ENCODE results near the gene PDE11A. TPM values are rescaled to one million over a fixed set of nuclear protein-coding genes. Genes with fewer than 3 reads are reported as not detected.

Gene PDE11A
- total RNA-seq, 1 donor from 2014 or later: not detected

- ATAC-seq: no peak
Observed at GRCh38 chr2:177662895-177663294, 409.7 kb downstream of the PDE11A start.

GRCh38 chr2:177660742-177661141, 411.8 kb downstream of the PDE11A start:
- ATAC-seq: no peak

DNA sequence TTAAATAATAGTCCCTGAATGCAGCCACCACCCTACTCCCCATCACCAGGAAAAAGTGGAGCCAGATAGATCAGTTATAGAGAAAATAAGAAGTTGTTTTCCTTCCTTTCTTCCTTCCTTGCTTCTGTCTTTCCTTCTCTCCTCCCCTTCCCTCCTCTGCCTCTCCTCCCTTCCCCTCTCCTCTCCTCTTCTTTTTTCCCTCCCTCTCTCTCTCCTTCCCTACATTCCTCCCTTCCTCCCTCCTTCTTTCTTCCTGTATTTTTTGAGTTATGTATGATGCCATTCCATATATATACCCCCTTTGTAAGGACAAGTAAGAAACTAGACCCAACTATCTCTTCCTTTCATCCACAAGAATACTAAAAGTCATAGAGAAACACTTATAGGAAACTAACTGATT, 414.3 kb downstream of the PDE11A start:
- ATAC-seq: no peak

DNA sequence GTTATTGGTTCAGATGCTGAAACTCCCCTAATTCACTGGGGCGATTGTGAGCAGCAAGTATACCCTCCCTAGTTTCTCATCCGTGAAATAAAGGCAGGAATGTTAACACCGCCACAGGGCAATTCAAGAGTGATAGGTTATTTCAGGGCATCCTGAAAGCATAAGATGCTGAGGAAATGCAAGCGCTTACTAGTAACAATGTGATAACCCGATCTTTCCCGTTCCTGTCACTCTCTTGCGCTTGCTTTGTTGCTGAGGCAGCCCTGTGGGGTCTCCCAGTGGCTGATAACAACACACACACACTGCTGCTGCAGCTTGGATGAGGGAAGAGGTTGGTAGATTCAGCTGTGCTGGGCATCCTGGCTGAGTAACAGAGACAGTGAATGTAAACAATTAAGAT, 420.7 kb downstream of the PDE11A start:
- no peak for ATAC-seq

- no peak for ATAC-seq
Observed at GRCh38 chr2:177649568-177650518, 422.7 kb downstream of the PDE11A start.

- ATAC-seq: no peak
Observed at GRCh38 chr2:177646791-177647190, 425.8 kb downstream of the PDE11A start.

GRCh38 chr2:177646241-177646640, 426.3 kb downstream of the PDE11A start:
- no peak for ATAC-seq

- ATAC-seq: no peak
Observed at GRCh38 chr2:177641331-177641730, 431.2 kb downstream of the PDE11A start.

- ATAC-seq: no peak
Observed at GRCh38 chr2:177640423-177640822, 432.2 kb downstream of the PDE11A start.

DNA sequence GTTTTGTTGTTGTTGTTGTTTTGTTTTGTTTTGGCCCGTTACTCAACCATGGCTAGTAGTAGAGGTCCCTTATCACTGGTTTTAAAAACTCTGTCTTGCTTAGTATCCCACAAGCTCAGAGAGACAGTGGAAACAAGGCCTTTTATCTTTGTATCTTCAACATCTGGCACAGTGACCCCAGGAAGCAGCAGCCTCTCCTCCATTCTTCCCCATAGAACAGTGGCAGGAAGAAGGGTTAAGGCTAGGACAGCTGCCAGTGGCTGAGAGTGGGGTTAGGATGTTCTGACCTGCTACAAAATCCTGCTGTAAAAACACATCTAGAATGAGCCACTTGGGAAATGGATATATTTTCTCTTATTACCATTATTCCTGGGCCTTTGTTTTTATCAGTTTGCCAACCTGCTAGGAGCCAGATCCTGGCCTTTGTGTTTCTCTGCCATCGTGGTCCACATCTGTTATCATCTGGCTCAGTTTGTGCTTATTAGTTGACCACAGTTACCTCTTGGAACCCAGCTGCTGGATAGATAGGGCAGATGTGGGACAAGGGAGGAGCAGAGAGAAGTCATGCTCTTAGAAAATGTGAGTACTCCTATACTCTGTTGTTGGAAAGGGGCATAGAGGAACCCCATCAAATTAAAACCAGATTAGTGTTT, 433.2 kb downstream of the PDE11A start:
- ATAC-seq: no peak

DNA sequence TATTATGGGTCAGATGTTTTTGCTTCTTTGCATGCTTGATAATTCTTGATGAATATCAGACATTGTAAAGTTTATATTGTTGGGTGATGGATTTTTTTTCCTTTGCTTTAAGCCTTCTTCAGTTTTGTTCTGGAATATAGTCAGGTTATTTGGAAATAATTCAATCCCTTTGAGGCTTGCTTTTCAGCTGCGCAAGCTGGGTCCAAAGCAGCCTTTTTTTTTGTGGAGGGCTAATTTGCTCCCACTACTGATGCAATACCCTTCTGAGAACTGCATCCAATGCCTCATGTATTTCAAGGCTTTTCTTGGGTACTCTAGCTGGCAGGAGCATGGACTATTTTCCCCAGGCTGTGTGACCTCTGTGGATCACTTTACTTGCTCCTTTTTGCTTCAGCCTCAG, 434.1 kb downstream of the PDE11A start:
- no peak for ATAC-seq

DNA sequence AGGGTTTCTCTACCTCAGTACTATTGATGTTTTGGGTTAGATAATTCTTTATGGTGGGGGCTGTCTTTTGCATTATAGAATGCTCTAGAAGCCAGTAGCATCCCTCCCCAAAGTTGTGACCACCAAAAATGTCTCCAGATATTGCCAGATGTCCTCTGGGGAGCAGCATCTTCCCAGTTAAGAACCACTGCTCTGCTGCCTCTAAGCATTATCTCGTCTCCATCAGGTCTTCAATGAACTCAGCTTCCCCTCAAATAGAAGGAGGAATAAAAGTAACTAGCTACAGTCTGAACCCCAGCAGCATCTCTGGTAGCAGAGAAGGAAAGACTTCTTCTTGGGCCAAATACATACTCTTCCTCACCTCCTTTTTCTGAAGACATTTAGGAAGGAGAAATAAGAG, 435.9 kb downstream of the PDE11A start:
- no peak for ATAC-seq

DNA sequence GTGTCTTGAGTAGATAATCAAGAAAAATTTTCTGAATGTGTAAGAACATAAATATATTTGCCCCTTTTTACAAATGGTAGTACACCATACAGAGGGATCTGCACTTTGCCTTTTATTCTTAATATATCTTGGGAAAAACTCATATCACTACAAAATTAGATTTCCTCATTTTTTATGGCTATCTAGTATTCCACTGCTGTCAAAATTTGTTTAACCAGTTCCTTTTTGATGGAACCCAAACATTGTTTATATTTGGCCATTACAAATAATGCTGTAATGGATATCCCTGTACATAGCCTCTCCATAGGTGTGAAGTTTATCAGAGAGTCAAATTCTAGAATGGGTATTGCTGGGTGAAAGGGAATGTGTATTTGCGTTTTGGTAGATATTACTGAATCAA, 436.9 kb downstream of the PDE11A start:
- no peak for ATAC-seq

DNA sequence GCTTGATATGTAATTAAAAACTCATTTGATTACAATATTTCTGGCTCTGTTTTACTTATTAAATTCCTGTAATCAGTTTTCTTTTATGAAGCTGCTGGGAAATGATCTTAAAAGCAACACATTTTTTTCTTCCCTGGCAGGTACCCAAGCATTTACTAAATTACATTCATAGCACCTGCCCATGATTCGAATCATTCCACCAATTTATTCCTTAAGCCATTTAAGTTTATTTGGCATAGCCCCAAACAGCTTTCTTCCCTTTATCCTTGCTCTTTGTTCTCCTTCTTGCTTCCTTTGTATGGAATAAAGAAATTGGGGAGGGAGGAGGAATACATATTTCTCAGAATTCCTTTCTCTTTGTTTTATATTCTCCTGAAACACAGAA, 438.7 kb downstream of the PDE11A start:
- ATAC-seq: no peak

DNA sequence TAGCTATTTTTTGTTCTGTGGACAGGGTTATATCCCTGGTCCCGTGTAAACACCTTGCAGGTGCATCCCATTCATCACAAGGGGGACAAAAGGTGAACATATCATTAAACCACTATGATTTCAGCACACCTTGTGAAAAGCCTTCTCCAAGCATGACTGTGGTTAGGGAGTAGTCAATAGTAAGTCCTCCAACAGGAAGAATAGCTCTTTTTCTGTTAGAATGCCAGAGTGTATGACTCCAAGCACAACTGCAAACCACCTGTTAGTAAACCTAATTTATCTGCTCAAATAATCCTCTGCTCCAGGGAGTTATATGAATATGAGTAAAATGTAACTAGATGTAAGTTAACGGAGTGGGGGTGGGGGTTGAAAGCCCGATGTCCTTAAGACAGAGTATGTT, 439.5 kb downstream of the PDE11A start:
- ATAC-seq: peak; percentile 67

DNA sequence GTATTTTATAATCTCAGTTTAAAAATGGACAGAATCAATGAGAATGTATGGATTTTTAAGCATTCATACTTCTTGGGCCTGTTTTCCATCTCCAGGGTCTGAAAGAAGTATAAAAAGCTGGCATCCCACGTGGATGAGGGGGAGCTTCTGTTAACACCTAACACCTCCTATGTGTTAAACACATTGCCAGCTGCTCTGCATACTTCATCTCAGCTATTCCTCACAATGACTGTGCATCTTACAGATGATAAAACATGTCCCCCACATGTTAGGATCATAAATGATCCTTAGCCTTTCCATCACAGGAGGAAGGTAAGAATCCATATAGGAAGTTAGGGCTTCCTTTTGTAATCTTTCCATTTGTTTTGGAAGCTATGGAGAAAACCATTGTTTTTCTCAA, 440.9 kb downstream of the PDE11A start:
- no peak for ATAC-seq

GRCh38 chr2:177629357-177630024, 443.1 kb downstream of the PDE11A start:
- no peak for ATAC-seq

DNA sequence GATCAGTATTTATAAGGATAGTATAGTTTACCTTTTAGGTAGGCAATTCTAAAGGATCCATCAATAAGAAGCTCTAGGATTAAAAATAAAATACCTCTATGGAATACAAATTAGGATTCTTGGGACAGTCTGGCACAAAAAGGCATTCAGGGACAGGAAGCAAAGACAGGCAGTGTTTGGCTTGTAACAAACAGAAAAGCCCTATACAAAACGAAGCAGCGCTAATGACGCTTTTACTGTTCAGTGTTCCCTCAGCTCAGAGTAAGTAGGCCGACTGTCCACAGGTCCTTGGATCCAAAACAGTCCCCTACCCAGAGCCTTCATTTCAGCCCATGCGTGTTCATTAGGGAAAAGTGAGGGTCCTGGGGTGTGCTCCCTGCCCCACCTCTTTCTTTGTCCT, 443.7 kb downstream of the PDE11A start:
- ATAC-seq: no peak

DNA sequence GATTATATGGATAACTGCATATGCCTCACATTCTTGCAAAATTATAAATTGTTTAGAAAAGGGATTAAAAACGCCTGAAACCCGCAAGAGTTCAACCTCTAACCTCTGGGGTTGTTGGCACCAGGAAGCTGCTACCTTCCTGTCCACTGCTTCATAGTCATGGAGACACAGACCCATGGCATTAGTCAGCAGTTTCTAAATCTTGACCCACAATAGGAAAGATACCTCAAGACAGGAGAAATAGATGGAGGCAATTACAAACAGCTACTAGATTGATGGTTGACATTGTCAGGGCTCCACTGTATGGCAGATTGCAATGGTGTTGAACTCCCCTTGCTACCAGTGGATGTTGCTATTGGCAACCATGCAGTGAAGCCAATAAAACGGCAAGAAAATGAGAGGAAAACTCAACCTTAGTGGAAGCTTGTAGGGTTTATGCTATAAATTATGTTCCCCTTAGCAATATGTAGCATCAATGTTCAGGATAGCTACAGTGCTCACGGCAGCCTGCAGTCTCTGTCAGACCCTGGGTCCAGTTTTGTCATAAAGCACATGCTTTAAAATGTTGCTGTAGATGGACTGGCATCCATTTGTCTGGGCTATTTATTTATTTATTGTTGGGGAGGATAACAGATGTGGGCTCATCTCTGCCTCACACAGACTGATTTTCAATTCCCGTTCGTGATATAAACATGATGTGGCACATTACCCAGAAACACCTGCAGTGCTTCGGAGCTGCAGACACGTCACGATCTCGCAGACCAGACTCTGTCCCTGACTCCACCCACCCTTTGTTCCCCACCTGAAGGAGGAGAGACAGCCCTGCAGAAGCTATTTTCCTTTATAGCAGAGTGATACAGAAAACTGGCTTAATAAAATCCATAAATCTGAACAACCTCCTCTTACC, 446.6 kb downstream of the PDE11A start:
- no peak for ATAC-seq

DNA sequence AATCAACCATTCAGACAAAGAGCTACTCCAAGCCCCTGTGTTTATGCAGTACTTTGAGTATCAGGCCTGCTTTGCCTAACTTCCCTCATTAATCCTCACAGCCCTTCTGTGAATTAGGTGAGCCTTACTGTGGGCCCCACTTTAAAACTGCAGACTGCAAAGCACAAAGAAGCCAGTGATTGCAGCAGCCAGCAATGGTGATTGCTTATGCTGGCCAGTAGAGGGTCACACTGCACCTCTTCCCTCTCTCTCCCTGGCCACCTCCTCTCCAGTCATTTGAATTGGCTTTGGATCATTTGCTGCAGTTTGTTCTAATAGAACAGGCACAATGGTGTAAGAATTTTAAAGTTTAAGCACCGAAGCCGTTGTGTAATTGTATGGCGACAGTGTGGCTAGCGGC, 450.1 kb downstream of the PDE11A start:
- no peak for ATAC-seq

DNA sequence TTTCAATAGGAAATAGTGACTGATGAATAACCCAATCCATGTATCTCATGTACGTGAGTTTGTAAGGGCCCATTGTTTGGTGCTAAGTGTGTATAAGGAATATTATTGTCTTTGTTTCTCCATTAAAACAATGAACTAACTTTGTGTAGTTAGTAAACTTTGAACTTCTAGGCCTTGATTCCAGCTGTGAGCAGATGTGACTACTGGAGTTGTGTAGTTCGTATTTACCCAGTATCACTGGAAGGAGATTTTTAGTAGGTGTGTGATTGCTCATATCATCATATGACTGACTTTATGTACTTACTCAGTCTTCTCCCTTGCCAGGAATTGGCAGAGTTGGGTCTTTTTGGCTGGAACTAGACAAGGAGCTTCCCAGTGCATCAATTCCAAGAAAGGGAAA, 452.6 kb downstream of the PDE11A start:
- ATAC-seq: no peak

DNA sequence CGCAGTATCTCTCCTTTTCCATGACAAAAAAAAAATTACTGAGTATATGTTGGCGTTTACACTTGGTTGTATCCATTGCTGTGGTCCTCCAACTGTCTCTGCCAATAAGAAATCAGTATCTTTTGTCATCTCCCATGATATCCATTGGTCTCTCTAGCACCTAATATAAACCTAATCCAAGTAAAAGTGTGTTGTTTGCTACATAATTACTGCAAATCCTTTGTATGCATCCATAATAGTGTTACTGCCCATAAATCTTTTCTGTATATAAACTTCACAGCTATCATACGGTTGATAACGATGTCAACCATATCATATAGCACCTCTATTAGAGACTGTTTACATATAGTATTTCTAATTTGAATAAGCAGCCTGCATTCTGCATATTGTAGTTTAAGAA, 453.1 kb downstream of the PDE11A start:
- ATAC-seq: no peak

Data from esophagus mucosa (tissue), 1 donor.